HCT116 (cell line): ENCODE results near the gene CR2. TPM values are rescaled to one million over a fixed set of nuclear protein-coding genes. Genes with fewer than 3 reads are reported as not detected.

ENCODE experiments used
- ATAC-seq: fragments of 200-7000 bp; cut with Tn5 transposase; 2 replicates; pipeline ENCODE4 v1.9.1; 2020; ENCODE audit warnings: mild to moderate bottlenecking, moderate library complexity
- BruUV-seq: library from RNA; stranded (reverse); fragments of 400-500 nt; replicated peaks from 2 replicates; lab custom pipeline; 2021; lab: Mats Ljungman, UMichigan
- CTCF ChIA-PET: fragments of 300-600 bp; sonication (Branson Sonifier 250); formaldehyde crosslinking; loops from one replicate; lab custom pipeline; 2021; ENCODE audit warnings: antibody characterized with exemption; lab: Charles Lee
- POLR2A ChIA-PET: fragments of 300-600, 350-600 bp; sonication (Branson Sonifier 250); formaldehyde crosslinking; loops from one replicate; lab custom pipeline; 2021; ENCODE audit warnings: antibody characterized with exemption; lab: Charles Lee
- RAD21 ChIA-PET, 2 experiments: fragments of 300-600 bp; sonication (Branson Sonifier 250); formaldehyde crosslinking; loops; one replicate each; lab custom pipeline; 2023; ENCODE audit warnings: low total read pairs in 2 of 2; ENCODE audit not compliant: uncharacterized antibody in 2 of 2, unreplicated experiment in 2 of 2, low non-redundant PET in 1 of 2; lab: Charles Lee
- DNase-seq: peaks from one replicate; pipeline ENCODE4 v3.0.0-alpha.2; 2010; ENCODE audit warnings: low read depth, low spot score
- H2AFZ ChIP-seq: fragments of 200-600 bp; shearing (Covaris generic), sonication (generic); 2 replicates; pipeline ENCODE4 v1.6.1; 2017; ENCODE audit warnings: low read depth, mixed run types, mixed read lengths, antibody characterized with exemption, low read length; ENCODE audit not compliant: poor library complexity, severe bottlenecking
- H3K27ac ChIP-seq: 2 replicates; pipeline ENCODE4 v1.5.1; 2012; ENCODE audit warnings: low read depth, low read length
- H3K27me3 ChIP-seq: fragments of 200-600 bp; sonication (generic); 2 replicates; pipeline ENCODE4 v1.6.1; 2016; ENCODE audit warnings: mixed run types, low read length, mixed read lengths; ENCODE audit not compliant: insufficient read depth
- H3K36me3 ChIP-seq, 2 experiments: fragments of 200-500 bp in 1 of 2; fragments of 200-600 bp in 1 of 2; sonication (Bioruptor generic) in 1 of 2; sonication (generic) in 1 of 2; 2 replicates each; pipeline versions ENCODE4 v1.5.1 to v1.6.1; 2014 to 2016; ENCODE audit warnings: low read length in 2 of 2, inconsistent platforms in 1 of 2, mixed read lengths in 1 of 2, mixed run types in 1 of 2; ENCODE audit not compliant: insufficient read depth in 2 of 2, control insufficient read depth in 1 of 2
- H3K4me1 ChIP-seq, 2 experiments: fragments of 200-600 bp in 1 of 2; sonication (generic) in 1 of 2; 2 replicates each; pipeline versions ENCODE4 v1.5.1 to v1.6.1; 2012 to 2017; ENCODE audit warnings: low read length in 2 of 2, inconsistent platforms in 1 of 2, mild to moderate bottlenecking in 1 of 2, mixed read lengths in 1 of 2, mixed run types in 1 of 2, moderate library complexity in 1 of 2; ENCODE audit not compliant: insufficient read depth in 2 of 2, control insufficient read depth in 1 of 2
- H3K4me2 ChIP-seq: fragments of 200-600 bp; sonication (generic); 2 replicates; pipeline ENCODE4 v1.6.1; 2017; ENCODE audit warnings: mixed run types, low read length, mixed read lengths
- H3K4me3 ChIP-seq, 2 experiments: fragments of 200-600 bp in 1 of 2; sonication (generic) in 1 of 2; replicated peaks in 1 of 2; 2 replicates each; pipeline ENCODE4 v1.5.1; 2011 to 2016; ENCODE audit warnings: low read length in 2 of 2, control low read depth in 1 of 2, low read depth in 1 of 2, mild to moderate bottlenecking in 1 of 2, mixed read lengths in 1 of 2, mixed run types in 1 of 2
- H3K79me2 ChIP-seq: fragments of 200-600 bp; sonication (generic); 2 replicates; pipeline ENCODE4 v1.6.1; 2017; ENCODE audit warnings: mild to moderate bottlenecking, mixed run types, low read length, moderate library complexity, mixed read lengths; ENCODE audit not compliant: insufficient read depth
- H3K9ac ChIP-seq: fragments of 200-600 bp; sonication (generic); 2 replicates; pipeline ENCODE4 v1.6.1; 2016; ENCODE audit warnings: low read length, mixed read lengths
- H3K9me2 ChIP-seq: fragments of 200-600 bp; sonication (generic), shearing (Covaris generic); 2 replicates; pipeline ENCODE4 v1.6.1; 2017; ENCODE audit warnings: mixed run types, mild to moderate bottlenecking, moderate library complexity; ENCODE audit not compliant: insufficient read depth
- H3K9me3 ChIP-seq, 2 experiments: fragments of 200-500 bp in 1 of 2; fragments of 200-600 bp in 1 of 2; sonication (Bioruptor generic) in 1 of 2; sonication (generic) in 1 of 2; 2 replicates each; pipeline ENCODE4 v1.6.1; 2014 to 2017; ENCODE audit warnings: low read length in 2 of 2, mixed read lengths in 2 of 2, inconsistent platforms in 1 of 2, low read depth in 1 of 2, mild to moderate bottlenecking in 1 of 2, mixed run types in 1 of 2, moderate library complexity in 1 of 2; ENCODE audit not compliant: control insufficient read depth in 1 of 2, insufficient read depth in 1 of 2
- H4K20me1 ChIP-seq: fragments of 200-600 bp; sonication (generic), shearing (Covaris generic); 2 replicates; pipeline ENCODE4 v1.6.1; 2017; ENCODE audit warnings: mixed run types, mild to moderate bottlenecking, moderate library complexity; ENCODE audit not compliant: insufficient read depth
- ATF3 ChIP-seq: IDR thresholded peaks from 2 replicates; pipeline ENCODE4 v1.6.1; 2012
- EZH2 ChIP-seq: fragments of 200-600 bp; sonication (generic); IDR thresholded peaks from 2 replicates; pipeline ENCODE4 v1.6.1; 2017; ENCODE audit warnings: antibody characterized with exemption, mixed run types
- REST ChIP-seq: IDR thresholded peaks from 2 replicates; pipeline ENCODE4 v1.6.1; 2012; ENCODE audit warnings: low read depth
- TCF7L2 ChIP-seq: IDR thresholded peaks from 2 replicates; pipeline ENCODE4 v1.7.0; 2011; ENCODE audit warnings: borderline replicate concordance, inconsistent platforms; ENCODE audit not compliant: insufficient read depth, insufficient read length; ENCODE audit errors: extremely low read depth
- intact Hi-C: fragments of 100-400 bp; cut with micrococcal nuclease; formaldehyde crosslinking; loops from 2 replicates; pipeline ENCODE4 v1.10.0; 2022
- total RNA-seq: library from RNA; stranded (reverse); gene quantifications from one replicate; pipeline ENCODE4 v1.2.1, GENCODE V29; 2021; ENCODE audit not compliant: unreplicated experiment

CR2 gene
- total RNA-seq, 1 experiment from 2014 or later: 4.0 TPM

- ChIA-PET RAD21 (interaction anchor here (1.1 to 1.5 kb wide), 2 partner anchors 321 kb away, joined by 4 to 12 read pairs; no protein-coding TSS in a partner anchor), CTCF (interaction anchor here (0.7 to 3.0 kb wide), 12 partner anchors 10 to 353 kb away, joined by 3 to 49 read pairs (median 8); partner anchors contain the start of genes CD55 and PFKFB2), POLR2A (interaction anchor here (1.6 kb wide), 1 partner anchor 84 kb away, joined by 6 read pairs; the partner anchor contains the start of gene CD55)
- H3K9ac ChIP-seq: no peak overlapping the region
- intact Hi-C loops: loop anchor here (1.0 to 10.0 kb wide), 5 partner anchors 93 to 329 kb away; no protein-coding TSS in a partner anchor
- no peaks in the 10 kb centered on the region for H3K9me2 ChIP-seq
- H4K20me1 ChIP-seq: no peaks in the 10 kb centered on the region
- H3K4me1 ChIP-seq: no peaks in the 10 kb centered on the region
- H3K9me3 ChIP-seq: no peaks in the 10 kb centered on the region
- no peak overlapping the region for H3K27ac ChIP-seq
- H3K79me2 ChIP-seq: no peaks in the 10 kb centered on the region
- no peak for DNase-seq
- no peak for TF ChIP-seq EZH2
- no peak for TF ChIP-seq REST
- TF ChIP-seq ATF3: no peak
- no peak for TF ChIP-seq TCF7L2
- no peak overlapping the region for H3K4me3 ChIP-seq
- ATAC-seq: no peak
- H2AFZ ChIP-seq: no peak overlapping the region
- no peak overlapping the region for H3K4me2 ChIP-seq
- H3K27me3 ChIP-seq: no peaks in the 10 kb centered on the region
- H3K36me3 ChIP-seq: no peaks in the 10 kb centered on the region
- no TSS peak for BruUV-seq
These were observed 48.3 kb upstream of the CR2 start for GRCh38 chr1:207405814-207406213.
